Motor neuron (in vitro differentiated cells): Measurements from ENCODE around the gene FGD6. TPM values are rescaled to one million over a fixed set of nuclear protein-coding genes. Genes with fewer than 3 reads are reported as not detected.
"Not testable (repeated sequence)": the region's sequence is repeated elsewhere in the genome, so short reads cannot be mapped to it uniquely, and the experiment has no call there.

Experiments used
- ATAC-seq, 8 experiments: fragments of 200-7000 bp; cut with Tn5 transposase; replicated peaks in 6 of 8; 2 replicates each; pipeline ENCODE4 v1.8.0; 2021; ENCODE audit warnings: mild to moderate bottlenecking in 8 of 8, moderate library complexity in 8 of 8
- H3K27ac ChIP-seq, 2 donors: fragments of 250-450 bp; sonication (Bioruptor Pico); 2 replicates each; pipeline ENCODE4 v1.9.0; 2021; ENCODE audit warnings: antibody characterized with exemption in 2 of 2, mild to moderate bottlenecking in 2 of 2, moderate library complexity in 1 of 2
- H3K4me1 ChIP-seq, 2 donors: fragments of 250-450 bp; sonication (Bioruptor Pico); replicated peaks in 1 of 2; 2 replicates each; pipeline ENCODE4 v1.6.1; 2021; ENCODE audit warnings: antibody characterized with exemption in 2 of 2, mild to moderate bottlenecking in 2 of 2, moderate library complexity in 1 of 2
- H3K4me3 ChIP-seq, 5 donors: fragments of 250-450 bp; sonication (Bioruptor Pico); 2 replicates each; pipeline ENCODE4 v1.9.0; 2021; ENCODE audit warnings: antibody characterized with exemption in 5 of 5, mild to moderate bottlenecking in 5 of 5, moderate library complexity in 4 of 5
- WGBS, 10 experiments: fragments of 450-650 bp; shearing (Covaris generic); methylation state at CpG; one replicate each; pipeline ENCODE4 v1.0.0; 2022; 5-methylcytosine and 5-hydroxymethylcytosine counted together
- in situ Hi-C, 9 experiments: fragments of 400-800 bp; cut with MboI; loops; one replicate each; pipeline ENCODE4 v1.15.0; 2021; ENCODE audit warnings: low sequenced_read_pairs in 9 of 9, low pct_unique_long_range_greater_than_20kb in 2 of 9; ENCODE audit not compliant: unreplicated experiment in 9 of 9
- total RNA-seq, 8 experiments: library from RNA; unstranded; fragments of 300-600 nt; gene quantifications; 2 replicates each; pipeline versions ENCODE4 v1.2.3 to v1.2.4, GENCODE V29; 2022

Gene FGD6
- total RNA-seq, 8 experiments from 2014 or later: 5.0 to 63.9 (median 18.1) TPM

DNA sequence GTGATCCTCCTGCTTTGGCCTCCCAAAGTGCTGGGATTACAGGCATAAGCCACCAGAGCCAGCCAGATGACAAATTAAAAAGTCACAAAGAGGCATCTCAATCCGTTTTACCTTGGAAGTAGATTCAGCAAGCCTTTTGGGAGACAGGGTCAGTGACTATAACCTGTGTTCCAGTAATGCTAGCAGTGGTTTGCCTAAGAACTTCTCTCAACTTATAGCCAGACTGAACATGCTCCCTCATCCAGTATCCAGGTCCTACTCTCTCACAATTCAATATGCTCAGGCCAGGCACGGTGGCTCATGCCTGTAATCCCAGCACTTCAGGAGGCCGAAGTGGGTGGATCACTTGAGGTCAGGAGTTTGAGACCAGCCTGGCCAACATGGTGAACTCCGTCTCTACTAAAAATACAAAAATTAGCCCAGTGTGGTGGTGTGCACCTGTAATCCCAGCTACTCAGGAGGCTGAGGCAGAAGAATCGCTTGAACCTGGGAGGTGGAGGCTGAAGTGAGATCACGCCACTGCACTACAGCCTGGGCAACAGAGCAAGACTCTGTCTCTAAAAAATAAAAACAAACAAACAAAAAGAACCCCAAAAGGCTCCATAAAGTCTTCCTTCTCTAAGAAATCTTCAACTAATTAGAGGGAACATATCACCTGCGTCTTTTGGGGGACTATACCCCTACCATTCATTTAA is 20.2 kb downstream of the FGD6 start:
- H3K4me1 ChIP-seq: peaks cover 6 to 14% of the 10 kb centered on the region in 2 donors
- WGBS, 10 experiments: 83 to 100% (median 96%) methylated on average over 1 to 6 of the region's 7 CpGs
- H3K4me3 ChIP-seq, ATAC-seq, H3K27ac ChIP-seq, in situ Hi-C loops: not testable (repeated sequence)

GRCh38 chr12:95195122-95195521 is 22.1 kb downstream of the FGD6 start:
- ATAC-seq: no peak
- in situ Hi-C loops: no loop called here
- WGBS, 10 experiments: 61 to 100% (median 95%) methylated on average over 1 to 3 of the region's 3 CpGs; no CpG with 5 or more reads in 1 of the 10 experiments

DNA sequence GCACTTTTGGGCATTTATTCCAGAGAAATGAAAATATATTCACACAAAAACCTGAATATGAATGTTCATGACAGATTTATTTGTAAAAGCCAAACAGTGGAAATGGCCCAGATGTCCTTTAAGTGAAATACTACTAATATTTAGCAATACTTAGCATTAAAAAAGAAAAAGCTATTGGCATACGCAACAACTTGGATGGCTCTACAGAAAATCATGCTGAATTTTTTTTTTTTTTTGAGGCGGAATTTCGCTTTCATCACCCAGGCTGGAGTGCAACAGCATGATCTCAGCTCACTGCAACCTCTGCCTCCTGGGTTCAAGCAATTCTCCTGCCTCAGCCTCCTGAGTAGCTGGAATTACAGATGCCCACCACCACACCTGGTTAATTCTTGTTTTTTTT is 24.1 kb downstream of the FGD6 start:
- Histone ChIP-seq H3K4me3 (no peak overlapping the region), H3K4me1 (peaks cover 0 to 2% of the 10 kb centered on the region in 2 donors), H3K27ac (no peak overlapping the region)
- 71 to 100% (median 97%) methylated on average over 1 to 3 of the region's 3 CpGs; no CpG with 5 or more reads in 1 of the 10 experiments for WGBS, 10 experiments
- in situ Hi-C loops: no loop called here
- no peak for ATAC-seq

More at GRCh38 chr12:95195122-95195521, 22.1 kb downstream of the FGD6 start:
- Histone ChIP-seq H3K4me3 (no peak overlapping the region), H3K4me1 (peaks cover 2 to 6% of the 10 kb centered on the region in 2 donors), H3K27ac (no peak overlapping the region)

GRCh38 chr12:95192271-95192670 is 25.0 kb downstream of the FGD6 start:
- in situ Hi-C loops: no loop called here
- no peak for ATAC-seq
- H3K4me3 ChIP-seq: no peak overlapping the region
- H3K4me1 ChIP-seq: peaks cover 5 to 8% of the 10 kb centered on the region in 2 donors
- H3K27ac ChIP-seq: no peak overlapping the region

- in situ Hi-C loops: no loop called here
- Histone ChIP-seq H3K4me1 (peaks cover 5 to 8% of the 10 kb centered on the region in 2 donors), H3K27ac (no peak overlapping the region), H3K4me3 (no peak overlapping the region)
- peak in 1 of 8 experiments; percentile 11 for ATAC-seq
- 71 to 100% (median 82%) methylated on average over 1 of the region's 1 CpG; no CpG with 5 or more reads in 5 of the 10 experiments for WGBS, 10 experiments
Observed at GRCh38 chr12:95191060-95191696, 26.1 kb downstream of the FGD6 start.

DNA sequence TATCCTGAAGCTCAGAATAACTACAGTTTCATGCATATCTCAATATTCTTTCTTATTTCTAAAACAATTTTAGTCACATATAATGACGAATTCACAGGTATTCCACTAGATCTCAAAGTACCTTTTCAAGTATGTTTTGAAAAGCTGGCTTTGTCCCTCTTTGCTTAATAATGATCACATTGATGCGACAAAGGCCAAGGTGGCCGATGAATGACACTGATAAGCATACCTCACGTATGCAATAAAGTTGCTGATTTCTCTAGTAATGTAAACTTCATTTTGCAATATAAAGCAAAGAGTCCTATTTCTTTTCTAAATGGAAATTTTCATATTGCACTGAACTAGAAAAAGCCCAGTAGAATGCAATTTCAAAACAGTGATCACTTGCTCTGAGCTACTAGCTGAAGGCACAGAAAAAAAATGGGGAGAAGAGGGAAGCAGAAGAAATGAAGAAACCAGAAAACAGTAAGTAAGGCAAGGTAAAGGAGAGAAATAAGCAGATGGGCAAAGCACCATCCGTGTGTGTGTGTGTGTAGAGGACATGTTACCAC is 29.3 kb downstream of the FGD6 start:
- Histone ChIP-seq H3K4me1 (peaks cover 5 to 8% of the 10 kb centered on the region in 2 donors), H3K27ac (no peak overlapping the region), H3K4me3 (no peak overlapping the region)
- 31 to 100% (median 83%) methylated on average over 2 to 5 of the region's 5 CpGs for WGBS, 10 experiments
- in situ Hi-C loops: no loop called here
- no peak for ATAC-seq

- H3K27ac ChIP-seq: no peak overlapping the region
- no peak overlapping the region for H3K4me3 ChIP-seq
- in situ Hi-C loops: no loop called here
- no peak for ATAC-seq
- peaks cover 5 to 8% of the 10 kb centered on the region in 2 donors for H3K4me1 ChIP-seq
Observed at GRCh38 chr12:95185854-95186253, 31.4 kb downstream of the FGD6 start.

- no peak for ATAC-seq
- Histone ChIP-seq H3K27ac (no peak overlapping the region), H3K4me3 (no peak overlapping the region), H3K4me1 (peaks cover 5 to 8% of the 10 kb centered on the region in 2 donors)
- in situ Hi-C loops: no loop called here
- 80 to 100% (median 97%) methylated on average over 3 to 8 of the region's 8 CpGs for WGBS, 10 experiments
Observed at GRCh38 chr12:95185072-95185471, 32.2 kb downstream of the FGD6 start.

DNA sequence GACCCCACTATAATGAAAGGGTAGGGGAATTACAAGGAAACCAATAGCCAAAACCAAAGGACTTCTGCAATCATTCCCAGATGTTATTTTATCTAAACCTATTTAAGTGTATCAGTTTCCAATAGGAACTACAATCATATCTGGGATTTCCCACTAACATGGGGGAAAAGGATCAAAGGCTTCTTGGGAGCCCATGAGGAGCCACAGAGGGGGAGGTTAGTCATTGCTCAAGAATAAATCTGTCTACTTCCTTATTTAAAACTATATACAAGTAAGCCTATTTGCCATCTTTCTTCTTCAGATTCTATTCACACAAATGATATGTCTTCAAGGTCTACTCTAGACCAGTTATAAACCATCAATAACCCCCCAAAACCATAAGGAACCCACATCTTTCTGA is 33.1 kb downstream of the FGD6 start:
- in situ Hi-C loops: no loop called here
- no peak overlapping the region for H3K4me3 ChIP-seq
- peaks cover 5 to 8% of the 10 kb centered on the region in 2 donors for H3K4me1 ChIP-seq
- ATAC-seq: no peak
- H3K27ac ChIP-seq: no peak overlapping the region

- WGBS, 10 experiments: 17 to 100% (median 71%) methylated on average over 1 to 4 of the region's 5 CpGs; no CpG with 5 or more reads in 5 of the 10 experiments
- Histone ChIP-seq H3K4me1 (peaks cover 3 to 5% of the 10 kb centered on the region in 2 donors), H3K27ac (no peak overlapping the region), H3K4me3 (no peak overlapping the region)
- in situ Hi-C loops: no loop called here
- ATAC-seq: peak in 3 of 8 experiments; percentile 17 to 91 (median 83)
Observed at GRCh38 chr12:95182868-95183415, 34.3 kb downstream of the FGD6 start.

- H3K4me3 ChIP-seq: no peak overlapping the region
- H3K27ac ChIP-seq: no peak overlapping the region
- in situ Hi-C loops: no loop called here
- H3K4me1 ChIP-seq: no peaks in the 10 kb centered on the region
- 86 to 100% (median 100%) methylated on average over 1 to 2 of the region's 2 CpGs; no CpG with 5 or more reads in 4 of the 10 experiments for WGBS, 10 experiments
- no peak for ATAC-seq
Observed at GRCh38 chr12:95181103-95181502, 36.2 kb downstream of the FGD6 start.

- ATAC-seq: no peak
- WGBS, 10 experiments: 0 to 100% (median 67%) methylated on average over 1 to 5 of the region's 5 CpGs; no CpG with 5 or more reads in 3 of the 10 experiments
- Histone ChIP-seq H3K4me3 (no peak overlapping the region), H3K27ac (no peak overlapping the region), H3K4me1 (peaks cover 0 to under 1% of the 10 kb centered on the region in 2 donors)
- in situ Hi-C loops: no loop called here
Observed at GRCh38 chr12:95179011-95179410, 38.3 kb downstream of the FGD6 start.

GRCh38 chr12:95178136-95178535 is 39.1 kb downstream of the FGD6 start:
- no peak overlapping the region for H3K27ac ChIP-seq
- no peak for ATAC-seq
- H3K4me1 ChIP-seq: peaks cover 0 to 8% of the 10 kb centered on the region in 2 donors
- H3K4me3 ChIP-seq: no peak overlapping the region
- in situ Hi-C loops: no loop called here
- WGBS, 10 experiments: 83 to 100% (median 100%) methylated on average over 1 to 3 of the region's 4 CpGs
